Uterus (tissue), 4 donors: ENCODE results near the gene LYZL6. TPM values are rescaled to one million over a fixed set of nuclear protein-coding genes. Genes with fewer than 3 reads are reported as not detected.
"Not testable (repeated sequence)": the region's sequence is repeated elsewhere in the genome, so short reads cannot be mapped to it uniquely, and the experiment has no call there.

Experiments used
- DNase-seq, 2 donors: peaks; one replicate each; pipeline ENCODE4 v3.0.0-alpha.2; 2019 to 2020
- H3K27ac ChIP-seq, 2 donors: fragments of 200-600 bp; sonication (generic); 1 replicate in 1 of 2; 2 replicates in 1 of 2; pipeline ENCODE4 v1.5.1; 2016 to 2018
- H3K27me3 ChIP-seq, 2 donors: fragments of 200-600 bp; sonication (generic); one replicate each; pipeline ENCODE4 v1.5.1; 2018 to 2019; ENCODE audit warnings: control low read depth in 1 of 2
- H3K36me3 ChIP-seq, 2 donors: fragments of 200-600 bp; sonication (generic); one replicate each; pipeline ENCODE4 v1.5.1; 2019; ENCODE audit warnings: control low read depth in 1 of 2
- H3K4me1 ChIP-seq, 2 donors: fragments of 200-600 bp; sonication (generic); one replicate each; pipeline ENCODE4 v1.5.1; 2018 to 2019; ENCODE audit warnings: control low read depth in 1 of 2
- H3K4me3 ChIP-seq, 2 donors: fragments of 200-600 bp; sonication (generic); 1 replicate in 1 of 2; 2 replicates in 1 of 2; pipeline ENCODE4 v1.5.1; 2018 to 2019; ENCODE audit warnings: mild to moderate bottlenecking in 1 of 2
- H3K9me3 ChIP-seq, 2 donors: fragments of 200-600 bp; sonication (generic); one replicate each; pipeline ENCODE4 v1.5.1; 2019; ENCODE audit warnings: control low read depth in 1 of 2
- CTCF ChIP-seq, 4 experiments: fragments of 200-600 bp in 2 of 4; fragments of 450-650 bp in 2 of 4; sonication (generic) in 2 of 4; IDR thresholded peaks; one replicate each; pipeline ENCODE4 v1.5.1; 2016 to 2019; ENCODE audit warnings: antibody characterized with exemption in 4 of 4, mild to moderate bottlenecking in 2 of 4, moderate library complexity in 1 of 4
- POLR2A ChIP-seq, 2 donors: fragments of 450-650 bp; IDR thresholded peaks; one replicate each; pipeline ENCODE4 v1.6.1; 2016; ENCODE audit warnings: antibody characterized with exemption in 2 of 2, mild to moderate bottlenecking in 1 of 2, moderate library complexity in 1 of 2
- intact Hi-C: fragments of 100-400 bp; cut with DNase I; formaldehyde crosslinking; loops from one replicate; pipeline ENCODE4 v1.15.1; 2023; ENCODE audit warnings: low total_unique reads
- total RNA-seq, 4 donors: library from RNA; depleted of rRNA in 3 of 4; stranded (reverse); fragments of >200 nt in 3 of 4; gene quantifications; one replicate each; pipeline versions ENCODE4 v1.1.0 to v1.2.4, GENCODE V29; 2014 to 2023
- donor health status: DM: yes; HTN: yes; CAD: no.

Gene LYZL6
- total RNA-seq, 4 donors from 2014 or later: not detected

DNA sequence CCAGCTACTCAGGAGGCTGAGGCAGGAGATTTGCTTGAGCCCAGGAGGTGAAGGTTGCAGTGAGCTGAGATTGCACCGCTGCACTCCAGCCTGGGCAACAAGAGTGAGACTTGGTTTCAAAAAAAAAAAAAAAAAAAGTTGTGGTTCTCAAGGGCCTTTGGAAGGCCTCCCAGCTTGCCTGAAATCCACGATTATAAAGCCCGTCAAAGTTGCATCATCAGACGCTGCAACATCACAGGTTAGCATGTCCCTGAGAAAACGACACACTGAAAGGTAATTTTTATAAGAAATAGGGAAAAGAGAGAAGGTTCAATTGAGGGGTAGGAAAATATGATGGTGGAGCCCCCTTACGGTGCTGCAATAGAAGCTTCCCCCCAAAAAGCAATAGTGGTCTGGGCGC lies 4.6 kb upstream of the LYZL6 start:
- Histone ChIP-seq H3K27me3 (no peaks in the 10 kb centered on the region), H3K4me3 (no peak overlapping the region), H3K4me1 (no peaks in the 10 kb centered on the region), H3K36me3 (no peaks in the 10 kb centered on the region), H3K9me3 (no peaks in the 10 kb centered on the region), H3K27ac (no peak overlapping the region)
- DNase-seq: no peak
- intact Hi-C loops: no loop called here
- no peak for TF ChIP-seq POLR2A (IDR thresholded peaks at IDR 0.05)
- no peak for TF ChIP-seq CTCF (IDR thresholded peaks at IDR 0.05)

GRCh38 chr17:35947156-35947585 lies 3.7 kb upstream of the LYZL6 start:
- Histone ChIP-seq H3K4me1 (no peaks in the 10 kb centered on the region), H3K9me3 (no peaks in the 10 kb centered on the region), H3K4me3 (no peak overlapping the region), H3K36me3 (no peaks in the 10 kb centered on the region), H3K27ac (no peak overlapping the region), H3K27me3 (no peaks in the 10 kb centered on the region)
- intact Hi-C loops: no loop called here
- peak in 1 of 2 donors; percentile 27 for DNase-seq
- TF ChIP-seq POLR2A (IDR thresholded peaks at IDR 0.05) (no peak), CTCF (IDR thresholded peaks at IDR 0.05) (peak; percentile 42 to 51 (median 46))

DNA sequence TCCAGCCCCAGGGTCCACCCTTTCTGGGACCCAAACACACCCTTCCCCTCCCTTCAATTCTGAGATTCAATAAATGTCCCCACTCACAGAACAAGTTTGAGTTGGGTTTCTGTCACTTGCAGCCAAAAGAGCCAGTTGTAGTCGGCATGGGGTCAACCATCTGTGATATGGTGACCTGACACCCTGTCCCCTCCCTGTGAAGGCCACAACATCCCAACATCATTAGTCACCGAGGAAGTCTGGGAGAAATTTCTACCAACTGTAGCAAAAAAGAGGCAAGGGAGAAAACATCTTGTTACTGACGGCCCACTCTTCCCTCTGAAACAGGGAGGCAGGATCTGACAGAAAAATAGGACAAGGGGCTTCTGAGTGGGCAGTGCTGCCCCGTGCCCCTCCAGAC lies 638 bp upstream of the LYZL6 start:
- Histone ChIP-seq H3K27me3 (no peaks in the 10 kb centered on the region), H3K36me3 (no peaks in the 10 kb centered on the region), H3K27ac (no peak overlapping the region), H3K4me1 (no peaks in the 10 kb centered on the region), H3K9me3 (no peaks in the 10 kb centered on the region), H3K4me3 (no peak overlapping the region)
- no peak for DNase-seq
- TF ChIP-seq POLR2A (IDR thresholded peaks at IDR 0.05): no peak
- TF ChIP-seq CTCF (IDR thresholded peaks at IDR 0.05): no peak
- intact Hi-C loops: no loop called here

DNA sequence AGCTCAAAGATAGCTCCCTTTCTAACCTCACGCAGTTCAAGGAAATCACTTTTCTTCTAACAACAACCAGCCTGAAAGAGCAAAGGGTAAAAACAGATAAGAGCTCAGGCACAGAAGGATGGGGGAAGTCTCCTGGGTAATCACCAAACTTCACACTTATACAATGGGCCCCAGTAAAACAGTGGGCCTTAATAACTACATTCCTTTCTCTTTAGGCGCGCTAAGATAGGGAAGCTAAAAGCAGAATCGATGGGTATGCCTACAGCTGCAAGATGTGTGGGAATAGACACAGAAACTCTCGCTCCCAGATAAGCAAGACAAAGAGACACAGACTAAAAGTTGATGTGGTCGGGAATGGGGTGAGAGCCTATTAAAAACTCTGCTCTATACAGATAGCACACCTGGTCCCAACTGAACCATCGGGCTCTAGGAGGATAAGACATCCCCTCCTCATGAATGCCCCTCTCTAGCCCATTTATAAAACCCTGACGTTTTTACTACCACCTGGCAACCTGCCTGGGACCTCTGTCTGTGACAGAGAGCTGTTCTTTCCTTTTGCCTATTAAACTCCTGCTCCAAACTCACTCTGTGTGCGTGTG lies 826 bp downstream of the LYZL6 start:
- no peak overlapping the region for H3K4me3 ChIP-seq
- H3K27ac ChIP-seq: no peak overlapping the region
- intact Hi-C loops: no loop called here
- H3K36me3 ChIP-seq: no peaks in the 10 kb centered on the region
- H3K4me1 ChIP-seq: no peaks in the 10 kb centered on the region
- H3K27me3 ChIP-seq: no peaks in the 10 kb centered on the region
- H3K9me3 ChIP-seq: no peaks in the 10 kb centered on the region
- DNase-seq: no peak
- TF ChIP-seq CTCF (IDR thresholded peaks at IDR 0.05) (no peak), POLR2A (IDR thresholded peaks at IDR 0.05) (no peak)

DNA sequence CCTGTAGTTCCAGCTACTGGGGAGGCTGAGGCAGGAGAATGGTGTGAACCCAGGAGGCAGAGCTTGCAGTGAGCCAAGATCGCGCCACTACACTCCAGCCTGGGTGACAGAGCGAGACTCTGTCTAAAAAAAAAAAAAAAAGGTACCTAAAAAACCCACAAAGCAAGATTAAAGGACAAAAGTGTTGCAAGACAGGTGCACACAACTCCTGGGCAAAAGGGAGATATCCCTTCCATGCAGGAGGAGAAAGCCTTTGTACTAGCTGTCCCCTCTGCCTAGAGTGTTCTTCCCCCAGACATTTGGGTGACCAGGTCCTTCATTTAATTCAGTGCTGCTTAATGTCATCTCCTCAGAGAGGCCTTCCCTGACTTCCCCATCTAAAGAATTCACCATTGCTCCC lies 5.0 kb downstream of the LYZL6 start:
- DNase-seq, intact Hi-C loops, H3K27ac ChIP-seq, H3K36me3 ChIP-seq, H3K9me3 ChIP-seq, H3K27me3 ChIP-seq, H3K4me1 ChIP-seq, H3K4me3 ChIP-seq: not testable (repeated sequence)

DNA sequence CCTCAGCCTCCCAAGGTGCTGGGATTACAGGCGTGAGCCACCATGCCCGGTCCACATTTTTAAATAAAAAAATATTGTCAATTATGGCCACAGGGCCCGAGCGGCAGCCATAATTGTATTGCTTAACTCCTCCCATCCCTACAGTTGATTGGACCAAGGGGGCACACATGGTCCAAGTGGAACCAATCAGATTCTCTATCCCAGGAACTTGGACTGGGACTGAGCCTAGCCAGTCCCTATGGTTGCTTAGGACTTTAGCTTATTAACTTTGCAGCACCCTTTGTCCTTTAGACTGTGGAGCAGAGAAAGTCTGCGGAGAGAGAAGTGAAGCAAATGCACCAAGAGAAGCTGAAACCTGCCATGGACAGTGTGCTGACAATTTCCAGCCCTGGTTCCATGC lies 7.5 kb downstream of the LYZL6 start:
- H3K4me1 ChIP-seq: no peaks in the 10 kb centered on the region
- intact Hi-C loops: no loop called here
- no peak for DNase-seq
- no peak overlapping the region for H3K27ac ChIP-seq
- TF ChIP-seq CTCF (IDR thresholded peaks at IDR 0.05): no peak
- TF ChIP-seq POLR2A (IDR thresholded peaks at IDR 0.05): no peak
- H3K9me3 ChIP-seq: no peaks in the 10 kb centered on the region
- H3K27me3 ChIP-seq: no peaks in the 10 kb centered on the region
- no peaks in the 10 kb centered on the region for H3K36me3 ChIP-seq
- H3K4me3 ChIP-seq: no peak overlapping the region
